GM12864 (cell line): ENCODE measurements around the gene FSTL5.
"Not testable (repeated sequence)": the region's sequence is repeated elsewhere in the genome, so short reads cannot be mapped to it uniquely, and the experiment has no call there.

Experiments
- DNase-seq: peaks from one replicate; pipeline ENCODE4 v3.0.0-alpha.2; 2011; ENCODE audit warnings: low read depth
- H3K4me3 ChIP-seq: 2 replicates; pipeline ENCODE4 v1.5.1; 2011; ENCODE audit warnings: mild to moderate bottlenecking, low read depth, low read length, control low read depth
- CTCF ChIP-seq: IDR thresholded peaks from 2 replicates; pipeline ENCODE4 v1.5.1; 2011; ENCODE audit warnings: low read depth, mild to moderate bottlenecking, moderate library complexity, low read length, control low read depth, inconsistent platforms; ENCODE audit errors: missing control alignments

Gene FSTL5

GRCh38 chr4:162163892-162164759 is at the start of gene FSTL5:
TSS of gene FSTL5 (minus strand) at chr4:162164000. CDS start at chr4:162111396, 52,604 bp downstream.
- no peak within 1 kb of the TSS for H3K4me3 ChIP-seq
- no peak for TF ChIP-seq CTCF
- DNase-seq: no peak

GRCh38 chr4:162209706-162210105 is 45.9 kb upstream of the FSTL5 start:
- no peak overlapping the region for H3K4me3 ChIP-seq
- no peak for DNase-seq
- no peak for TF ChIP-seq CTCF

- H3K4me3 ChIP-seq, DNase-seq: not testable (repeated sequence)
These were observed 39.7 kb upstream of the FSTL5 start for GRCh38 chr4:162203478-162203877.

GRCh38 chr4:162201673-162202072 is 37.9 kb upstream of the FSTL5 start:
- DNase-seq: no peak
- H3K4me3 ChIP-seq: no peak overlapping the region
- no peak for TF ChIP-seq CTCF

- H3K4me3 ChIP-seq: no peak overlapping the region
- DNase-seq: no peak
- TF ChIP-seq CTCF: no peak
These were observed 6.7 kb upstream of the FSTL5 start for GRCh38 chr4:162170509-162170908.

- no peak for TF ChIP-seq CTCF
- no peak for DNase-seq
- no peak overlapping the region for H3K4me3 ChIP-seq
These were observed 1.2 kb upstream of the FSTL5 start for GRCh38 chr4:162164906-162165510.

GRCh38 chr4:162162672-162163071 is 1.1 kb downstream of the FSTL5 start:
- no peak for DNase-seq
- H3K4me3 ChIP-seq: no peak overlapping the region
- TF ChIP-seq CTCF: no peak
